ENCODE data around the gene GPX3. TPM values are rescaled to one million over a fixed set of nuclear protein-coding genes. Genes with fewer than 3 reads are reported as not detected.

Gene GPX3
- total and polyA plus RNA-seq, 2 experiments from 2014 or later, result 40.9 to 69.9 TPM

DNA sequence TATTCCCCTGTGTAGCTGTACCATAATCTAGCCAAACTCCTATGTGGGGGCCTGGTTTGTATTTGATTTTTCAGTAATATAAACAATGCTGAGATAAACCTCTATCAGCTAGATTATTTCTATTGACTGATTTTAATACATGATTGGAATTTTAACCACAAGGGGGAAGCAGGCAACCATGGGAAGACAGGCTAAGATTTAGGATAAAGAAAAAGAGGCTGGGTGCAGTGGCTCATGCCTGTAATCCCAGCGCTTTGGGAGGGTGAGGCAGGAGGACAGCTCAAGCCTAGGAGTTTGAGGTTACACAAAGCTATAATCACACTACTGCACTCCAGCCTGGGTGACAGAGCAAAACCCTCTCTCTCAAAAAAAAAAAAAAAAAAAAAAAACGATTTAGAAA, 18.1 kb upstream of the GPX3 start:
- no peaks in the 10 kb centered on the region for H3K9me2 ChIP-seq (replicated peaks; ENCODE audit: insufficient read depth)
- no peaks in the 10 kb centered on the region for H3K27me3 ChIP-seq
- 76% methylated on average over 2 of the region's 2 CpGs for WGBS (ENCODE audit: low lambda C conversion rate, missing lambda C conversion rate)
- H3K27ac ChIP-seq, result no peak overlapping the region
- no peaks in the 10 kb centered on the region for H4K20me1 ChIP-seq (ENCODE audit: insufficient read depth, poor library complexity, severe bottlenecking)
- H3K4me2 ChIP-seq, result no peak overlapping the region
- no peak for DNase-seq (ENCODE audit: low spot score)
- H3K4me3 ChIP-seq, result no peak overlapping the region
- no peaks in the 10 kb centered on the region for H3K36me3 ChIP-seq (replicated peaks; ENCODE audit: insufficient read depth, low read depth)
- TF ChIP-seq EZH2 (IDR thresholded peaks at IDR 0.05; ENCODE audit: borderline replicate concordance), result no peak
- TF ChIP-seq EZH2phosphoT487 (IDR thresholded peaks at IDR 0.05; ENCODE audit: low read depth, severe bottlenecking, unreplicated experiment), result no peak
- TF ChIP-seq, protein P1, sequence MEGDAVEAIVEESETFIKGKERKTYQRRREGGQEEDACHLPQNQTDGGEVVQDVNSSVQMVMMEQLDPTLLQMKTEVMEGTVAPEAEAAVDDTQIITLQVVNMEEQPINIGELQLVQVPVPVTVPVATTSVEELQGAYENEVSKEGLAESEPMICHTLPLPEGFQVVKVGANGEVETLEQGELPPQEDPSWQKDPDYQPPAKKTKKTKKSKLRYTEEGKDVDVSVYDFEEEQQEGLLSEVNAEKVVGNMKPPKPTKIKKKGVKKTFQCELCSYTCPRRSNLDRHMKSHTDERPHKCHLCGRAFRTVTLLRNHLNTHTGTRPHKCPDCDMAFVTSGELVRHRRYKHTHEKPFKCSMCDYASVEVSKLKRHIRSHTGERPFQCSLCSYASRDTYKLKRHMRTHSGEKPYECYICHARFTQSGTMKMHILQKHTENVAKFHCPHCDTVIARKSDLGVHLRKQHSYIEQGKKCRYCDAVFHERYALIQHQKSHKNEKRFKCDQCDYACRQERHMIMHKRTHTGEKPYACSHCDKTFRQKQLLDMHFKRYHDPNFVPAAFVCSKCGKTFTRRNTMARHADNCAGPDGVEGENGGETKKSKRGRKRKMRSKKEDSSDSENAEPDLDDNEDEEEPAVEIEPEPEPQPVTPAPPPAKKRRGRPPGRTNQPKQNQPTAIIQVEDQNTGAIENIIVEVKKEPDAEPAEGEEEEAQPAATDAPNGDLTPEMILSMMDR (IDR thresholded peaks at IDR 0.05; ENCODE audit: poor library complexity), result peak; percentile 53
- no peak overlapping the region for H2AFZ ChIP-seq
- H3K9me3 ChIP-seq (ENCODE audit: low read depth), result no peaks in the 10 kb centered on the region
- peaks cover 26% of the 10 kb centered on the region for H3K4me1 ChIP-seq (ENCODE audit: insufficient read depth)
- no peaks in the 10 kb centered on the region for H3K79me2 ChIP-seq

DNA sequence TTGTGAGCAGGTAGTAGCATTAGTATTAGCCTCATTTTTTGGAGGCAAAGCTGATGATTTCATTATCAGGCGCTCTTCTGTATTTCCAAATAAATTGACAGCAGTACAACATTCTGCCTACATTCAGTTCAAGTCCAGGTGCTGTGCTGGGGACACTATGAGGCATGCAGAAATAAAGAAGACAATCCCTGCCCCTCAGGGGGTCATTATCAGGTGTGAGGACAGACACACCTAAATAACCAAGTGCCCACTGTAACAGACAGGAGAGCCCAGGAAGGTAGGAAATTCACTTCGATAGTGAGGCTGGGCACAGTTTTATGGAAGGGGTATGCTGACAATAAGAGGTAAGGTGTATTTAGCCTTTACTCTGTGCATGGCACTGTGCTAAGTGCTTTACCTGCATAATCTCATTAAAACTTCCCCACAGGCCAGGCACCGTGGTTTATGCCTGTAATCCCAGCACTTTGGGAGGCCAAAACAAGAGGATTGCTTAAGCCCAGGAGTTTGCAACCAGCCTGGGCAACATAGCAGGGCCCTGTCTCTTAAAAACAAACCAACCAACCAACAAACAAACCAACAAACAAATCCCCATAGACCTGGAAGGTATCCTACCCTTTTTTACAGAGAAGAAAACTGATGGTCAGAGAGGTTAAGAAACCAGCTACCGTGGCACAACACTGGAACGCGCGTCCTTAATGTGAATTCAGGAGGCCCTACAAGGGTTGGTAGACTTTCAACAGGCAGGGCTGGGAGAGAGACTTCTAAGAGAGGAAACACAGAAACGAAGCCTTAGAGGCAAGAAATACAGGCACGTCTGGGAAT, 17.5 kb upstream of the GPX3 start:
- Histone ChIP-seq H3K9me3 (ENCODE audit: low read depth) (no peaks in the 10 kb centered on the region), H3K4me2 (no peak overlapping the region), H3K27ac (no peak overlapping the region), H3K4me1 (ENCODE audit: insufficient read depth) (peaks cover 27% of the 10 kb centered on the region), H4K20me1 (ENCODE audit: insufficient read depth, poor library complexity, severe bottlenecking) (no peaks in the 10 kb centered on the region), H3K36me3 (replicated peaks; ENCODE audit: insufficient read depth, low read depth) (no peaks in the 10 kb centered on the region), H3K27me3 (no peaks in the 10 kb centered on the region), H3K79me2 (no peaks in the 10 kb centered on the region), H3K9me2 (replicated peaks; ENCODE audit: insufficient read depth) (no peaks in the 10 kb centered on the region), H3K4me3 (no peak overlapping the region), H2AFZ (no peak overlapping the region)
- 69% methylated on average over 9 of the region's 9 CpGs for WGBS (ENCODE audit: low lambda C conversion rate, missing lambda C conversion rate)
- no peak for DNase-seq (ENCODE audit: low spot score)
- TF ChIP-seq EZH2 (IDR thresholded peaks at IDR 0.05; ENCODE audit: borderline replicate concordance), result no peak
- no peak for TF ChIP-seq EZH2phosphoT487 (IDR thresholded peaks at IDR 0.05; ENCODE audit: low read depth, severe bottlenecking, unreplicated experiment)
- TF ChIP-seq, protein P1 (IDR thresholded peaks at IDR 0.05; ENCODE audit: poor library complexity), result no peak

DNA sequence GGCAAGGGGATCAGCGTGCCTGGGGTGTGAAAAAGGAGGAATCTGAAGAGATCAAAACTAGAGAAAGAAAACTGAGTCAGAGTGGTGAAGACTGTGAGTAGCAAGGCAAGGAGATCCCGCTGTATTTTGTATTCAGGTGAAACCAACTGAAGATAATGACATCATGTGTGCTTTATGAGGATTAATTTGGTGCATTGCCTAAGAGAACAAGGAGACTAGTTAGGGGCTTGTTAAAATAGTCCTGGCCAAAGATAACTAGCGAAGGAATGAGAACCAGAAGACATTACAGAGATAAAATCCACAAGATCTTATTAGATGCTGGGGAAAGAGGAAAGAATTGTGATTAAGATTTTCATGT, 16.9 kb upstream of the GPX3 start:
- Histone ChIP-seq H3K79me2 (no peaks in the 10 kb centered on the region), H3K27ac (no peak overlapping the region), H3K36me3 (replicated peaks; ENCODE audit: insufficient read depth, low read depth) (no peaks in the 10 kb centered on the region), H4K20me1 (ENCODE audit: insufficient read depth, poor library complexity, severe bottlenecking) (no peaks in the 10 kb centered on the region), H2AFZ (no peak overlapping the region), H3K9me2 (replicated peaks; ENCODE audit: insufficient read depth) (no peaks in the 10 kb centered on the region), H3K27me3 (no peaks in the 10 kb centered on the region), H3K4me1 (ENCODE audit: insufficient read depth) (peaks cover 27% of the 10 kb centered on the region), H3K4me2 (no peak overlapping the region), H3K9me3 (ENCODE audit: low read depth) (no peaks in the 10 kb centered on the region), H3K4me3 (no peak overlapping the region)
- DNase-seq (ENCODE audit: low spot score), result no peak
- TF ChIP-seq EZH2 (IDR thresholded peaks at IDR 0.05; ENCODE audit: borderline replicate concordance), result no peak
- TF ChIP-seq EZH2phosphoT487 (IDR thresholded peaks at IDR 0.05; ENCODE audit: low read depth, severe bottlenecking, unreplicated experiment), result no peak
- TF ChIP-seq, protein P1 (IDR thresholded peaks at IDR 0.05; ENCODE audit: poor library complexity), result no peak
- 80% methylated on average over 3 of the region's 3 CpGs for WGBS (ENCODE audit: low lambda C conversion rate, missing lambda C conversion rate)

Data from hepatocyte (in vitro differentiated cells).